ENCODE results near the gene PRDX3. TPM values are rescaled to one million over a fixed set of nuclear protein-coding genes. Genes with fewer than 3 reads are reported as not detected.

The PRDX3 gene
- polyA plus RNA-seq, 1 of the 3 experiments (the other 2 are of a cell fraction): 193 TPM

DNA sequence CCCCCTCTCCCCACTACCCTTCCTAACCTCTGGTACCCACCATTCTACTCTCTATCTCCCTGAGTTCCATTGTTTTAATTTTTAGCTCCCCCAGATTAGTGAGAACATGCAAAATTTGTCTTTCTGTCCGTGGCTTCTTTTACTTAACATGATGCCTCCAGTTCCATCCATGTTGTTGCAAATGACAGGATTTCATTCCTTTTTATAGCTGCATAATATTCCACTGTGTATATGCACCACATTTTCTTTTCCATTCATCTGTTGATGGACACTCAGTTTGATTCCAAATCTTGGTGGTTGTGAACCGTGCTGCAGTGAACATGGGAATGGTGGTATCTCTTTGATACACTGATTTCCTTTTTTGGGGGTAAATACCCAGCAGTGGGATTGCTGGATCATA is 52.7 kb downstream of the PRDX3 start:
- TF ChIP-seq, protein P1, sequence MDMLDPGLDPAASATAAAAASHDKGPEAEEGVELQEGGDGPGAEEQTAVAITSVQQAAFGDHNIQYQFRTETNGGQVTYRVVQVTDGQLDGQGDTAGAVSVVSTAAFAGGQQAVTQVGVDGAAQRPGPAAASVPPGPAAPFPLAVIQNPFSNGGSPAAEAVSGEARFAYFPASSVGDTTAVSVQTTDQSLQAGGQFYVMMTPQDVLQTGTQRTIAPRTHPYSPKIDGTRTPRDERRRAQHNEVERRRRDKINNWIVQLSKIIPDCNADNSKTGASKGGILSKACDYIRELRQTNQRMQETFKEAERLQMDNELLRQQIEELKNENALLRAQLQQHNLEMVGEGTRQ (IDR thresholded peaks at IDR 0.05; ENCODE audit: borderline replicate concordance, low read depth, low read length): no peak
- TF ChIP-seq, protein P2, sequence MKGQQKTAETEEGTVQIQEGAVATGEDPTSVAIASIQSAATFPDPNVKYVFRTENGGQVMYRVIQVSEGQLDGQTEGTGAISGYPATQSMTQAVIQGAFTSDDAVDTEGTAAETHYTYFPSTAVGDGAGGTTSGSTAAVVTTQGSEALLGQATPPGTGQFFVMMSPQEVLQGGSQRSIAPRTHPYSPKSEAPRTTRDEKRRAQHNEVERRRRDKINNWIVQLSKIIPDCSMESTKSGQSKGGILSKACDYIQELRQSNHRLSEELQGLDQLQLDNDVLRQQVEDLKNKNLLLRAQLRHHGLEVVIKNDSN (IDR thresholded peaks at IDR 0.05; ENCODE audit: borderline replicate concordance, low read depth): no peak
- no peak for TF ChIP-seq GABPA (IDR thresholded peaks at IDR 0.05; ENCODE audit: low read depth)
- no peak for TF ChIP-seq TCF12 (IDR thresholded peaks at IDR 0.05)
- TF ChIP-seq JUND (IDR thresholded peaks at IDR 0.05): no peak
- TF ChIP-seq RFX5 (IDR thresholded peaks at IDR 0.05; ENCODE audit: low read length): no peak
- TF ChIP-seq TAF1 (IDR thresholded peaks at IDR 0.05; ENCODE audit: borderline replicate concordance, low read depth, low read length): no peak
- no peak for TF ChIP-seq FOXM1 (IDR thresholded peaks at IDR 0.05; ENCODE audit: low read depth)
- no peak for TF ChIP-seq NFIC (IDR thresholded peaks at IDR 0.05; ENCODE audit: borderline replicate concordance)
- TF ChIP-seq EP300 (IDR thresholded peaks at IDR 0.05; ENCODE audit: borderline replicate concordance in 1 of 2, low read depth in 1 of 2, low read length in 1 of 2): no peak
- no peak for TF ChIP-seq FOSL2 (IDR thresholded peaks at IDR 0.05; ENCODE audit: borderline replicate concordance, low read depth)
- no peak for TF ChIP-seq MEF2A (IDR thresholded peaks at IDR 0.05; ENCODE audit: borderline replicate concordance, low read depth)
- no peak for TF ChIP-seq RAD21 (IDR thresholded peaks at IDR 0.05; ENCODE audit: low read length)
- TF ChIP-seq, protein P3, sequence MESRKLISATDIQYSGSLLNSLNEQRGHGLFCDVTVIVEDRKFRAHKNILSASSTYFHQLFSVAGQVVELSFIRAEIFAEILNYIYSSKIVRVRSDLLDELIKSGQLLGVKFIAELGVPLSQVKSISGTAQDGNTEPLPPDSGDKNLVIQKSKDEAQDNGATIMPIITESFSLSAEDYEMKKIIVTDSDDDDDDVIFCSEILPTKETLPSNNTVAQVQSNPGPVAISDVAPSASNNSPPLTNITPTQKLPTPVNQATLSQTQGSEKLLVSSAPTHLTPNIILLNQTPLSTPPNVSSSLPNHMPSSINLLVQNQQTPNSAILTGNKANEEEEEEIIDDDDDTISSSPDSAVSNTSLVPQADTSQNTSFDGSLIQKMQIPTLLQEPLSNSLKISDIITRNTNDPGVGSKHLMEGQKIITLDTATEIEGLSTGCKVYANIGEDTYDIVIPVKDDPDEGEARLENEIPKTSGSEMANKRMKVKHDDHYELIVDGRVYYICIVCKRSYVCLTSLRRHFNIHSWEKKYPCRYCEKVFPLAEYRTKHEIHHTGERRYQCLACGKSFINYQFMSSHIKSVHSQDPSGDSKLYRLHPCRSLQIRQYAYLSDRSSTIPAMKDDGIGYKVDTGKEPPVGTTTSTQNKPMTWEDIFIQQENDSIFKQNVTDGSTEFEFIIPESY (IDR thresholded peaks at IDR 0.05; ENCODE audit: borderline replicate concordance, low read depth): no peak
- no peak for TF ChIP-seq SMC3 (IDR thresholded peaks at IDR 0.05; ENCODE audit: low read depth, low read length)
- TF ChIP-seq GATA2 (CRISPR knock-in tag; IDR thresholded peaks at IDR 0.05): no peak
- H3K79me2 ChIP-seq (ENCODE audit: insufficient read depth): peaks cover 4% of the 10 kb centered on the region; the same call in 1 of the 2 replicates
- H3K4me3 ChIP-seq (ENCODE audit: low read depth in 2 of 2, low read length in 1 of 2): no peak overlapping the region
- DNase-seq: no peak
- no peak overlapping the region for H3K27ac ChIP-seq (ENCODE audit: low read depth in 2 of 2, low read length in 1 of 2)
- H3K9me2 ChIP-seq: no peaks in the 10 kb centered on the region
- H3K36me3 ChIP-seq (replicated peaks in 1 of 2; ENCODE audit: control insufficient read depth in 1 of 2, insufficient read depth in 2 of 2, low read length in 1 of 2): peaks cover 28 to 73% of the 10 kb centered on the region in 2 experiments
- CTCF ChIA-PET: interaction anchor here (0.7 kb wide), 1 partner anchor 401 kb away, joined by 3 read pairs; no protein-coding TSS in a partner anchor
- POLR2A ChIA-PET: no interaction called here
- no peak overlapping the region for H3K9ac ChIP-seq
- 97% methylated on average over 2 of the region's 2 CpGs for WGBS (ENCODE audit: low lambda C conversion rate)
- H3K4me1 ChIP-seq (ENCODE audit: control insufficient read depth in 1 of 2, insufficient read depth in 2 of 2, low read depth in 1 of 2, low read length in 1 of 2): no peaks in the 10 kb centered on the region
- H4K20me1 ChIP-seq (ENCODE audit: insufficient read depth): no peaks in the 10 kb centered on the region
- no peaks in the 10 kb centered on the region for H3F3A ChIP-seq (replicated peaks; ENCODE audit: insufficient read depth)
- no peak overlapping the region for H3K4me2 ChIP-seq
- H3K27me3 ChIP-seq (ENCODE audit: insufficient read depth): no peaks in the 10 kb centered on the region
- H2AFZ ChIP-seq (ENCODE audit: low read depth): no peak overlapping the region
- no peaks in the 10 kb centered on the region for H3K9me3 ChIP-seq

DNA sequence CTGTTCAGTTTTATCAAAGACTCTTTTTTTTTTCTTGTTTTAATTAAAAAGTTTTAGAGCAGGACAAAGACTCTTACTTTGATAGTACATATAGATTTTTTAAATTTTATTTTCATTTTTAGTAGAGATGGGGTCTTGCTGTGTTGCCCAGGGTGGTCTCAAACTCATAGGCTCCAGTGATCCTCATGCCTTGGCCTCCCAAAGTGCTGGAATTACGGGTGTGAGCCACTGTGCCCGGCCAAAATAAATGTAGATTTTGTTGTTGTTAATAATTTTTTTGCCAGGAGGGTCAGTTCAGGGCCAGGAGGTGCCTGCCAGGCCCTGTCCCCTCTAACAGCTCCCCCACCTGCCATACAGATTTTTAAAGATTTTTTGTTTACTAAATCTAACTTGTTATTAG is 57.7 kb downstream of the PRDX3 start:
- TF ChIP-seq, protein P4, sequence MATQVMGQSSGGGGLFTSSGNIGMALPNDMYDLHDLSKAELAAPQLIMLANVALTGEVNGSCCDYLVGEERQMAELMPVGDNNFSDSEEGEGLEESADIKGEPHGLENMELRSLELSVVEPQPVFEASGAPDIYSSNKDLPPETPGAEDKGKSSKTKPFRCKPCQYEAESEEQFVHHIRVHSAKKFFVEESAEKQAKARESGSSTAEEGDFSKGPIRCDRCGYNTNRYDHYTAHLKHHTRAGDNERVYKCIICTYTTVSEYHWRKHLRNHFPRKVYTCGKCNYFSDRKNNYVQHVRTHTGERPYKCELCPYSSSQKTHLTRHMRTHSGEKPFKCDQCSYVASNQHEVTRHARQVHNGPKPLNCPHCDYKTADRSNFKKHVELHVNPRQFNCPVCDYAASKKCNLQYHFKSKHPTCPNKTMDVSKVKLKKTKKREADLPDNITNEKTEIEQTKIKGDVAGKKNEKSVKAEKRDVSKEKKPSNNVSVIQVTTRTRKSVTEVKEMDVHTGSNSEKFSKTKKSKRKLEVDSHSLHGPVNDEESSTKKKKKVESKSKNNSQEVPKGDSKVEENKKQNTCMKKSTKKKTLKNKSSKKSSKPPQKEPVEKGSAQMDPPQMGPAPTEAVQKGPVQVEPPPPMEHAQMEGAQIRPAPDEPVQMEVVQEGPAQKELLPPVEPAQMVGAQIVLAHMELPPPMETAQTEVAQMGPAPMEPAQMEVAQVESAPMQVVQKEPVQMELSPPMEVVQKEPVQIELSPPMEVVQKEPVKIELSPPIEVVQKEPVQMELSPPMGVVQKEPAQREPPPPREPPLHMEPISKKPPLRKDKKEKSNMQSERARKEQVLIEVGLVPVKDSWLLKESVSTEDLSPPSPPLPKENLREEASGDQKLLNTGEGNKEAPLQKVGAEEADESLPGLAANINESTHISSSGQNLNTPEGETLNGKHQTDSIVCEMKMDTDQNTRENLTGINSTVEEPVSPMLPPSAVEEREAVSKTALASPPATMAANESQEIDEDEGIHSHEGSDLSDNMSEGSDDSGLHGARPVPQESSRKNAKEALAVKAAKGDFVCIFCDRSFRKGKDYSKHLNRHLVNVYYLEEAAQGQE (IDR thresholded peaks at IDR 0.05; ENCODE audit: low read depth, low read length): no peak
- TF ChIP-seq MEF2A (IDR thresholded peaks at IDR 0.05; ENCODE audit: borderline replicate concordance, low read depth) (no peak), FOXJ3 (CRISPR knock-in tag; IDR thresholded peaks at IDR 0.05) (no peak), SMC3 (IDR thresholded peaks at IDR 0.05; ENCODE audit: low read depth, low read length) (no peak)
- TF ChIP-seq, protein P2 (IDR thresholded peaks at IDR 0.05; ENCODE audit: borderline replicate concordance, low read depth): no peak
- Histone ChIP-seq H3K36me3 (replicated peaks in 1 of 2; ENCODE audit: control insufficient read depth in 1 of 2, insufficient read depth in 2 of 2, low read length in 1 of 2) (peaks cover 27 to 63% of the 10 kb centered on the region in 2 experiments), H3K4me2 (no peak overlapping the region), H2AFZ (ENCODE audit: low read depth) (no peak overlapping the region), H3K4me3 (ENCODE audit: low read depth in 2 of 2, low read length in 1 of 2) (no peak overlapping the region), H3K27me3 (ENCODE audit: insufficient read depth) (no peaks in the 10 kb centered on the region), H3K79me2 (ENCODE audit: insufficient read depth) (0 out of 2 replicates have a peak, but pooled peaks cover 4% of the 10 kb centered on the region), H3K9me3 (no peaks in the 10 kb centered on the region), H3K9ac (no peak overlapping the region), H4K20me1 (ENCODE audit: insufficient read depth) (no peaks in the 10 kb centered on the region), H3K27ac (ENCODE audit: low read depth in 2 of 2, low read length in 1 of 2) (no peak overlapping the region), H3K4me1 (ENCODE audit: control insufficient read depth in 1 of 2, insufficient read depth in 2 of 2, low read depth in 1 of 2, low read length in 1 of 2) (no peaks in the 10 kb centered on the region), H3K9me2 (no peaks in the 10 kb centered on the region), H3F3A (replicated peaks; ENCODE audit: insufficient read depth) (no peaks in the 10 kb centered on the region)
- DNase-seq: no peak
- WGBS (ENCODE audit: low lambda C conversion rate): 97% methylated on average over 2 of the region's 2 CpGs
- ChIA-PET POLR2A (no interaction called here), CTCF (no interaction called here)

All from SK-N-SH (cell line).